H7 (cell line): ENCODE data around the gene ZNF384. TPM values are rescaled to one million over a fixed set of nuclear protein-coding genes. Genes with fewer than 3 reads are reported as not detected.
A peak's percentile ranks its signal among the peaks of the same experiment; 100 is the strongest.

Source experiments
- DNase-seq: peaks from one replicate; pipeline ENCODE4 v3.0.0; 2012
- H3K27me3 ChIP-seq: 2 replicates; pipeline ENCODE4 v1.6.0; 2011; ENCODE audit warnings: mild to moderate bottlenecking, low read length; ENCODE audit not compliant: control insufficient read depth, insufficient read depth
- H3K36me3 ChIP-seq: replicated peaks from 2 replicates; pipeline ENCODE4 v1.5.1; 2011; ENCODE audit warnings: low read length; ENCODE audit not compliant: control insufficient read depth, insufficient read depth
- H3K4me3 ChIP-seq: 2 replicates; pipeline ENCODE4 v1.5.1; 2011; ENCODE audit warnings: low read depth, mild to moderate bottlenecking, control low read depth, low read length, moderate library complexity; ENCODE audit not compliant: insufficient read depth
- total RNA-seq: library from RNA; depleted of rRNA; stranded (reverse); fragments of >200 nt; shearing (Covaris generic); gene quantifications from 2 replicates; pipeline ENCODE4 v1.2.3, GENCODE V29; 2014

ZNF384 gene
- total RNA-seq, 1 experiment from 2014 or later: 34.4 TPM

DNA sequence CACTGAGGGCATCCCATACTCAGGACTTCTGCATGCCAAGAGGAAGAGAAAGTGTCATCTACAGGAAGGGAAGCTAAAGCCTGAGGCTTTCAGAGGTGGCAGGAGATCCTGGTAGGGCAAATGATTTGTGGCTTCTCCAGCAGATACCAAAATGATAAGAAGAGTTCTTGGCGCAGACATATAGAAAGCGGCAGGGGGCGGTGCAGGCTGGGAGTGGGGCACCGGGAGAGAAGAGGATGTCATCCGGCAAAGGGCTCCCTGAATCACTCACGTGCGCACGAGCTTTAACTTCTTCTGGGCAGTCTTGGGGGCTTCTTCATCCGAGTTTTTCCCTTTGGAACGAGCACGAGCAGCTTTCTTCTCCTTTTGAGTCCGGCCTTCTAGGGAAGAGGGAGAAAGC is 36.8 kb downstream of the ZNF384 start:
- Histone ChIP-seq H3K36me3 (peaks cover 11% of the 10 kb centered on the region), H3K27me3 (no peaks in the 10 kb centered on the region), H3K4me3 (no peak overlapping the region)
- no peak for DNase-seq

DNA sequence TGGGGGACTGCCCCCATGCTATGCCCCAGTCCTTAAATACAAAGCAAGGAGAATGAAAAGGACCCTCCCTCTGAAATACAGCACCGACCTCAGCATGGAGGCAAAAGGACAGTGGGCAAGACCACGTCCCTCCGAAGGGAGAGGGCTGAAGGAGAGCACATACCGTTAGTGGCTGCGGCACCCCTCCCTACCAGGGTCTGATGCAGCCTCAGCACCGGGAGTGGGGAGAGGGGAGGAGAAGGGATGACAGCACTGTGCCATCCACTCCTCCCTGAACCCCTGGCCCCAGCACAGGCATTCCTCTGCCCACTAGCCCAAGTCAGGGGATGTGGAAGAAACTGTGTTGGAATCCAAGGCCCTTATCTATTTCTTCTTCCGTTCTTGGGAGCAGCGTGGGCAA is 38.3 kb downstream of the ZNF384 start:
- Histone ChIP-seq H3K27me3 (peaks cover 9% of the 10 kb centered on the region), H3K36me3 (peaks cover 10% of the 10 kb centered on the region), H3K4me3 (no peak overlapping the region)
- DNase-seq: no peak

DNA sequence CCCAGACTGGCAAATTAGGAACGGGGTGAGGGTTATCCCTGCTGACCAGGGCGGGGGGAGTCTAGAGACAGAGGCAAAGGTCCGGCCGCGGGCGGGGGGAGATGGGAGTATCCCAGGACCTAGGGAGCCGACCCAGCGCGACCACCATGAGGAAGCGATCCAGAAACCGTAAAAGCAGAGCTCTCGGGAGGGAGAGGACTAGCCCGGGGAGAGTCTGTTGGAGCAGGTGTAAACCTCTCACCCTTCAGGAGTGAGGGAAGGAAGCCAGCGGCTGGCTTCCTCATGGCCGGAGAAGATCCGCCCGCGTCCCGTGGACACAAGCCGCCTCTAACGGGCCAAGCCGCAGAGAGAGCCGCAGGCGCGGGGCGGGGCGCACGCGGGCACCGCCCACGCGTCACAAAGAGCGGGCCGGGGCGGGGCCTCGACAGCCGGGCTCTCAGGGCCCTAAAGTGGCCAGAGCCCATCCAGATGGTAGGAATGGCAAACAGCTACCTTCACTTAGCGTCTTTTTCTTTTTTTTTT is 42.0 kb downstream of the ZNF384 start, which contains the start of gene ACRBP:
TSS of gene ACRBP (minus strand) at position 350 of the 522 bp plus-strand sequence. CDS start at position 284, 66 bp downstream.
- DNase-seq: peak; percentile 97
- peaks cover 9% of the 10 kb centered on the region for H3K27me3 ChIP-seq
- H3K4me3 ChIP-seq: peak within 1 kb of the TSS; percentile 53
- peaks cover 9% of the 10 kb centered on the region for H3K36me3 ChIP-seq

DNA sequence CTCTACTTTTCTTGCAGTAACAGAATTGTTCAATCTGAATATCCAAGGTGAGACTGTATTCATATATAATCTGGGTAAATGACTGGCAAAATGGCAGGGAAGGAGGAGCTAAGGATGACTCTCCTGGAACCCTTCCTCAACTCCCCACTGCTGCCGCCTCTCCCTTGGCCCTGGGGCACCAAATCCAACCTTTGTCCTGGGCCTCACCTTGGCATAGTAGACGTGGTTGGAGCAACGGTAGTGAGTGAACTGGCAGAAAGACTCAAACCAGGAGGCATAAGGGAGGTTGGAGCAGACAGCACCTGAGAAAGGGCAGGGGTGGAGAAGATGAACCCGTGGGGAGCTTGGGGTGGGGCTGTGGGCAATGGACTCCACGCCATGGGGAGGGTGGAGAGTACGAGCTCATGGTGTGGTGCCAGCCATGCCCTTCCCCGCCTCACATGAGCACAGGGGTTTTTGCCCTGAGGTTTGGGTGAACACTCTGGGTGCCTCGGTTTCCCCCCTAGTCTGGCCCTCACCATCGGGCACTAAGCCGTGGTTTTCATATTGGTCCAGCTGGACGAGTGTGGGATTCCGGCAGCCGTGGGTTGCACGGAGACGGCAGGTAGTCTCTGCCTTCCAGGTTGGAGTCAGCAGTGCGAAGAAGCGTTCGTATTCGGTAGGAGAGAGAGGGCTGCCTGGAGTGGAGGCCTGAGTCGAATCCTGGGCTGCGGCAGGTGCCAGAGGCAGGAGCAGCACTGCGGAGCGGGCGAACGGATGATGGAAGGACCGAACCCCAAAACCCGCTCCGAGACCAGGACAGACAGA is 42.7 kb downstream of the ZNF384 start:
- Histone ChIP-seq H3K36me3 (peaks cover 7% of the 10 kb centered on the region), H3K4me3 (peak overlapping the region; percentile 53), H3K27me3 (peaks cover 9% of the 10 kb centered on the region)
- no peak for DNase-seq

DNA sequence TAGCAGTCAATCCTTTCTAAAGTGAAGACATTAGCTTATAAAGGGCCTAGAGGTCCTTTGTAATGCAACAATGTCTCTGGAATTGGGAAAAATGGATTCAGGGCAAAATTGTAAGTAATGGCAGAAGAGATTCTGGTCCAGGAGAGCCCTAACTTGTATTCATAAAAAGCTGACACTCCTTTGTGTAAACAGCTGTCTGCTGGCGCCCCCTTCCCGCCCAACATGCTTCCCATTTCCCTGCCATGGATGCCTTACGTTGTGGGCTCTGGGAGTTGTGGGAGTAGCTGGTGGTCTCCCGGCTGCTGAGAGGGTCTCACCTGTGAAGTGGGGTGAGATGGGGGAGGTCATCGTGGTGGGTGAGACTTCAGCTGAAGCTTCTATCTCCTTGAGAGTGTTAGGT is 44.3 kb downstream of the ZNF384 start:
- Histone ChIP-seq H3K4me3 (no peak overlapping the region), H3K36me3 (no peaks in the 10 kb centered on the region), H3K27me3 (peaks cover 9% of the 10 kb centered on the region)
- DNase-seq: peak; percentile 80

DNA sequence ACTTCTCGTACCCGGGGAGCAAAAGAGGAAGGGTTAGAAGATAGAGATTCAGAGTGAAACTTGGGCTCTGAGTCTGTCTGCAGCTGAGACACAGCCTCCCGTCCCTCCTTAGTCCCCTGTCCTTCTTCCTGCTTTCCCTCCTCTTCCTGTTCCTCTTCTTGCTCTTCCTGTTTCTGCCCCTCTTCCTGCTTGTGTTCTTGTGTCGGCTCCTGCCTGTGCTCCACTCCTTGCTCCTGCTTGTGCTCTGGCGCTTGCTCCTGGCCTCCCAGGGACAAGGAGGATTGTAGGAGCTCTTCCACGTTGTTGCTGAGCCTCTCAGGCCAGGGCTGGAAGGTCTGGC is 44.9 kb downstream of the ZNF384 start:
- Histone ChIP-seq H3K36me3 (no peaks in the 10 kb centered on the region), H3K4me3 (no peak overlapping the region), H3K27me3 (peaks cover 9% of the 10 kb centered on the region)
- DNase-seq: no peak

DNA sequence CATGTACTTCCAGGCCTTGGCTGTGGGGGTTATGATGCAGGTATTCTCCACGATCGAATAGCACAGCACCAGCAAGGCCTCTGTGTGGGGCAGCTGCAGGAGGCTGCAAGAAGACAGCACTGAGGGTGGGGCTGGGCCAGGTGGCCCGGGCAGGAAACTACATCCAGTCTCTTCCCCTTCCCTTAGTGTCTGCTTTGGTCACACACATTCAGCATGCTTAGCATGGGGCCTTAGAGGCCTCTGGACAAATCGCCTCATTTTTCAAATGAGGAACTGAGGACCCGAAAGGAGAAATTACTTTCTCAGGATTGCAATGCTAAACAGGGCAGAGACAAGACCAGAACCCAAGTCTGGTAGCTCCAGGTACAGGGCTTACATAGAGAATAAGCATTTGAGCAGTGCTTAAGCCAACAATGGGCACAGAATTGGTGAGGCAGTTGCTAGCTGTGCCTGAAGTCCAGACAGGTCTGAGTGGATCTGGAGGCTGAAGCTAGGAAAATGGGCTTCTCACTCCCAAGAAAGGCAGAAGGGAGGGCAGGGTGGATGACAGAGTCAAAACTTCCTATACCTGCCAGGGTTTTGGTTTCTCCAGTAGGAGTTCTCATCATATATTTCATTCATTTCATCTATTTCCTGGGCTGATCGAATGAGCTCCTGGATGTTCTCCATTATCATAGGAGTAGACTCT is 45.5 kb downstream of the ZNF384 start:
- H3K36me3 ChIP-seq: no peaks in the 10 kb centered on the region
- no peak overlapping the region for H3K4me3 ChIP-seq
- no peak for DNase-seq
- peaks cover 9% of the 10 kb centered on the region for H3K27me3 ChIP-seq

DNA sequence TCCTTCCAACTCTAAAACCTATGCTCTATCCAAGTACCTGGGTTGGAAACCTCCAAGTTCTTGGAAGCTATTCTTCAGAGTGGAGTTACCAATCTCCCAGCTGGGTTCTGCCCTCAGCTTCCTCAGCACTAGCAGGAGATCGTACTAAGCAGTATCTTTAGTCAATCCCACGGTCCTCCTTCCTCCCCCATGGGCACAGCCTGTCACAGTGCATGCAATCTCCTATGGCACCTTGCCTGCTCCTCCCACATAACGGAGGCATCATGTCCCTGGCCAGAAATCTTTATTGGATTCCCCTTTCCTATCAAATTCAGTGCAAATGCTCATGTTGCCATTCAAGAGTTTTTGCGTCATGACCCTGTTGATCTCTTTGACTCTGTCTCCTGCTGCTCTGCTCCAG is 48.0 kb downstream of the ZNF384 start:
- no peaks in the 10 kb centered on the region for H3K36me3 ChIP-seq
- no peak overlapping the region for H3K4me3 ChIP-seq
- no peak for DNase-seq
- peaks cover under 1% of the 10 kb centered on the region; the same call in 1 of the 2 replicates for H3K27me3 ChIP-seq

DNA sequence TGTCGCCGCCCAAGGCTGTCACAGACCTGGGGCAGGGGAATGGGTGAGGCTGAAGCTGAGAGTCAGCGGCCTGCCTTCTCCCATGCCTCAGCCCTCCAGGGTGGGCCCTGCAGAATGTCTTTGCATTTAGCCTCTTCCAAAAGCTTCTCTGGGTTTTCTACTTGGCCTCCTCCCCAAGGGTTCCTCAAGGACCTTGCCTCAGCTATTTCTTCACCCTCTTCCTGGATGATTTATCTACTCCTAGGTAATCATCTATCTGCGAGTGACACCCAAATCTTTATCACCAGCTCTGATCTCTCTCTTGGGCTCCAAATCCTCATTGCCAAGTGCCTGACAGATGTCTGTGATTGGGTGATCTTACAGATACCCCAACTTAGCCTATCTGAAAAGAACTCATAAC is 48.7 kb downstream of the ZNF384 start:
- H3K27me3 ChIP-seq: no peaks in the 10 kb centered on the region; the same call in 1 of the 2 replicates

DNA sequence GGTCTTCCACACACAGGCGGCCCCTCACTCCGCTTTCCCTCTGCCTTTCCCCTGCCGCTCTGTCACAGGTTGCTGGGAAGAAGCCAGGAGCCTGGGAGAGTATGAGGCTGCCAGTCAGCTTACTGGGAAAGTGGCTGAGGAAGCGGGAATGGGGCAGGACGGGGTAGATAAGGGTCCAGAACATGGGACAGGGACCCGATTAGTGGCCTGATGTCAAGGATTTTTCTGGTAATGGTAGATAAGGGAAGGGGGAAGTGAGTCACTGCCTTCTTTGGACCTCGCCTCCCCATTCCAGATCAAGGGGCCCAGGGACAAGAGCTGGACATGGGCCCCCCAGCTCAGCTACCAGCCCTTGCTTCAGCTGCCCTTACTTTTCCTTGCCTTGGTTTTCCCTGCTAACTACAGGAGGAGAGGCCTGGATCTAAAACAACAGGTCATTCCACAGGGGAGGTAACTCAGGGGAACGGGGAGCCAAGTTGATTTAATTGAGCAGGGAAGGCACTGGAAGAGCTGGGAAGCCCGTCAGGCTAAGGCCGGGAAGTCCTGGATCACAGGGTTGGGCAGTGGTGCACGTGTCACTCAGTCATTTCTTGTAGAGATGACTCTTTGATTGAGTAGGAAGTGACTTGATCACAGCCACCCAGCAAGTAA is 49.9 kb downstream of the ZNF384 start:
- H3K4me3 ChIP-seq: no peak overlapping the region
- DNase-seq: no peak
- H3K27me3 ChIP-seq: no peaks in the 10 kb centered on the region; the same call in 1 of the 2 replicates
- H3K36me3 ChIP-seq: no peaks in the 10 kb centered on the region

More for the DNA sequence above, 48.7 kb downstream of the ZNF384 start:
- no peak overlapping the region for H3K4me3 ChIP-seq
- DNase-seq: no peak
- H3K36me3 ChIP-seq: no peaks in the 10 kb centered on the region

DNA sequence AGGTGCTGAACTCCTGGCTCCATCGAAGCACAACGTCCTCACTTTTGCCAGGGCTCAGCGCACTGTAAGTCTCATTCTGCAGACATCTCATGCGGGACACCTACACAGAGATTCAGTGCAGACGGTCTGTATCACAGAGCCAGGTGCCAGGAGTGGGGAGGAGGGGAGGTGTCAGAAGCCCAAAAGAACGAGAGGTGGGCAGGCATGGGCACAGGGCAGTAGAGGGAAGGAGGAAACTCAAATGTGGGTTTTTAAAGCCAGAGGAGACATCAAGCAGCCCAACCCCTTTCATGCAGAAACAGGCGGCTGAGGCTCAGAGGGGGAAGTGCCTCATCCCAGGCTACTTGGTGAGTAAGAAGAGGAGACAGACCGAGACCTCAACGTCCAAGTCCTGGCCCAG is 50.9 kb downstream of the ZNF384 start:
- H3K4me3 ChIP-seq: no peak overlapping the region
- H3K36me3 ChIP-seq: no peaks in the 10 kb centered on the region
- peak; percentile 26 for DNase-seq
- H3K27me3 ChIP-seq: no peaks in the 10 kb centered on the region; the same call in 1 of the 2 replicates

DNA sequence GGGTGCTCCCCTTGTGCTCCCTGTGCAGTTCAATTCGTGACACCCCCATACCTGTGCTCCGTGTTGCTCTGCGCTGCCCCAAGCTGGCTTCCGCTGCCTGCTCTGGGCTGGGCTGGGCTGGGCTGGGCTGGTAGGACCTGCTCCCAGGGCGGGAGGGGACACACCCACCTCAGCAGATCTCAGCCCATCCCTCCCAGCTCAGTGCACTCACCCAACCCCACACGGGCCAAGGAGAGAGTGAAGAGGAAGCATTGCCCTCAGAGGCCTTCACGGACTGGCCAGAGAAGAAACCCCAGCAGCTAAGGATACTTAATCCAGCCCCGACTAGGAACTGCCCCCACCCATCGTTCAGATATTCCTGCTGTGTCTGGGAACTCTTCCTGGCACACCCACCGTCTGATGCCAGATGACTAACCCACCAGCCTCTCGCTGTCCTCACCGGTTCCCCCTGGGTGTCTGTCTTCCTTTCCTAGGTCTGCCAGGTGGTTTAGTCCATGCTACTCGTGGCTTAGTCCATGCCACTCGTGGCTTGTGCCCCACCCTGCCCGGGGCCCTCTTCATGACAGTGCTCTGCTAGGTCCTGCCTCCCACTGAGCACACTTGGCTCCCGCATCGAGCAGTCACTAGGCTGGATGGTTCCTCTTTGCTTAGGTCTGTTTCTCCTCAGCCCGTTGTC is 53.2 kb downstream of the ZNF384 start, which contains the start of gene LPAR5:
TSS of gene LPAR5 (minus strand) at position 104 of the 676 bp plus-strand sequence. CDS start 14,711 bp downstream, outside the sequence.
- H3K27me3 ChIP-seq: no peaks in the 10 kb centered on the region
- H3K4me3 ChIP-seq: no peak within 1 kb of the TSS
- peak; percentile 73 for DNase-seq
- no peaks in the 10 kb centered on the region for H3K36me3 ChIP-seq

DNA sequence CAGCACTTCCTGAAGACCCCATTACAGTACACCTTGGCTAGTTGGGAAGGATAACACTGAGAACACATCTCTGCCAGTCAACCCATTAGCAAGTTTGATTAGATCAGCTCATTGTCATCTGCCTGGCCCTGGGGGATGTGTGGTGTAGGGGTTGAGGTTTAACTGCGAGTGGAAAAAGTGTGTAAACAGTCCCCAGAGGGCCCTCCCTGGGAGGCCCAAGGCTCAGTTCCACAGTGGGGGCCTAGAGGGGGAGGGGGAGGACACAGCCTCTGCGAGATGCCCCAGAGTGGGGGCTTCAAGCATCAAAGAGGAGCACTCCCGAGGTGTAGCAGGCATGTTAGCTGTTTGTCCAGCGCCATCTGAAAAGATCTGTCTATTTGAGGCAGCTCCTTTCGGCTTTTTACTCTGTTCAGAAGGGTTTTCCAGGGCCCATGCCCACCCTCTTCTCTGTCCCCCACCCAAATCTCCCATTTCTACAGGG is 53.8 kb downstream of the ZNF384 start:
- Histone ChIP-seq H3K4me3 (no peak overlapping the region), H3K36me3 (no peaks in the 10 kb centered on the region), H3K27me3 (no peaks in the 10 kb centered on the region)
- DNase-seq: no peak
